Coronary artery (tissue), 2 donors: ENCODE measurements around the gene DHRS12.

Experiments used
- DNase-seq: peaks from one replicate; pipeline ENCODE4 v3.0.0-alpha.2; 2017; ENCODE audit warnings: low spot score
- H3K27ac ChIP-seq, 2 donors: fragments of 200-600 bp; sonication (generic); one replicate each; pipeline ENCODE4 v1.5.1; 2016 to 2019
- H3K4me3 ChIP-seq: fragments of 200-600 bp; sonication (generic); 2 replicates; pipeline ENCODE4 v1.5.1; 2016; ENCODE audit warnings: mild to moderate bottlenecking, moderate library complexity
- CTCF ChIP-seq: fragments of 200-600 bp; sonication (generic); IDR thresholded peaks from one replicate; pipeline ENCODE4 v1.5.1; 2019; ENCODE audit warnings: antibody characterized with exemption

The DHRS12 gene

GRCh38 chr13:51781246-51782022 is 22.5 kb downstream of the DHRS12 start:
- TF ChIP-seq CTCF = no peak
- H3K27ac ChIP-seq = no peak overlapping the region
- no peak for DNase-seq
- H3K4me3 ChIP-seq = no peak overlapping the region

- DNase-seq = no peak
- no peak overlapping the region for H3K4me3 ChIP-seq
- TF ChIP-seq CTCF = no peak
- no peak overlapping the region for H3K27ac ChIP-seq
These were observed 23.9 kb downstream of the DHRS12 start for GRCh38 chr13:51780099-51780498.

- Histone ChIP-seq H3K27ac (no peak overlapping the region), H3K4me3 (no peak overlapping the region)
- no peak for TF ChIP-seq CTCF
- DNase-seq = no peak
These were observed 25.6 kb downstream of the DHRS12 start for GRCh38 chr13:51778392-51778791.

DNA sequence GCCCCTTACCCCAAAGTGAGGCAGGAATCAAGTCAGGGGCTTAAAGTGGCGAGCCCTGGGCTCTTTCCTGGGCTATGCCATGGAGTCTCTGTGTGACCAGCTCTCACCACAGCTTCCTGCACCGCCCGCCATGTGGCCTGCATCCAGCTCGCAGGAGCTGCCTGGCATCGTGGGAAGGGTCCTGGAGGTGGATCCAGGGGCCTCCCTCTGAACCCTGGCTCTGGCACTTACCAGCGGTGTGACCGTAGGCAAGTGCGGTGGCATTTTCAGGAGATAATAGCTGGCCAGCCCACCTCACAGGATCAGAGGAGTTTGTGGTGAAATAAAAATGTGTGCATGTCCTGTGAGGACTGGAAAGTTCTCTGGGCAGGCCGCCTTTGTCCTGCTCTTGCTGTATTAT is 26.0 kb downstream of the DHRS12 start:
- Histone ChIP-seq H3K4me3 (no peak overlapping the region), H3K27ac (no peak overlapping the region)
- TF ChIP-seq CTCF = no peak
- DNase-seq = no peak

DNA sequence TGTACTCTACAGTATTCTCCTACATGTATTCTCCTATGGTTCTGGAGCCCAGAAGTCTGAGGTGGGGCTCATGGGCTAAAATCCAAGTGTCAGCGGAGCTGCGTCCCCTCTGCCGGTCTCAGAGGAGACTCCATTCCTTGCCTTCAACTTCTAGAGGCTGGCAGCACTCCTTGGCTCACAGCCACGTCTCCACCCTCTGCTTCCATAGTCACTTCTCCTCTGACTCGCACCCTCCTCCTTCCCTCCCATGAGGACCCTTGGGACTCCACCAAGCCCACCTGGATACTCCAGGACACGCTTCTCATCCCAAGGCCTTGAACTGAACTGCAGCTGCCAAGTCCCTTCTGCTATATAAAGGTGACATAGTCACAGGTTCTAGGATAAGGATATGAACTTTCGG is 27.8 kb downstream of the DHRS12 start:
- H3K27ac ChIP-seq = no peak overlapping the region
- no peak for TF ChIP-seq CTCF
- no peak for DNase-seq
- no peak overlapping the region for H3K4me3 ChIP-seq

GRCh38 chr13:51773515-51773914 is 30.4 kb downstream of the DHRS12 start:
- H3K4me3 ChIP-seq = no peak overlapping the region
- no peak overlapping the region for H3K27ac ChIP-seq
- no peak for DNase-seq
- no peak for TF ChIP-seq CTCF

GRCh38 chr13:51772781-51773180 is 31.2 kb downstream of the DHRS12 start:
- H3K27ac ChIP-seq = no peak overlapping the region
- DNase-seq = no peak
- TF ChIP-seq CTCF = no peak
- H3K4me3 ChIP-seq = no peak overlapping the region
